ENCODE data around the gene RALBP1.

RALBP1 gene

GRCh38 chr18:9520666-9521065 lies 45.4 kb downstream of the RALBP1 start:
- Histone ChIP-seq H3K79me2 (ENCODE audit: insufficient read depth, low read length) (peaks cover 11% of the 10 kb centered on the region), H3K9me2 (replicated peaks; ENCODE audit: low read depth, low read length) (no peaks in the 10 kb centered on the region), H3K4me3 (ENCODE audit: low read length, poor library complexity, severe bottlenecking) (no peak overlapping the region), H3K4me2 (ENCODE audit: low read depth, low read length, poor library complexity, severe bottlenecking) (no peak overlapping the region), H3K27me3 (ENCODE audit: insufficient read depth, low read length, poor library complexity, severe bottlenecking) (no peaks in the 10 kb centered on the region), H3K36me3 (ENCODE audit: insufficient read depth, low read length) (peaks cover 67% of the 10 kb centered on the region), H3K9me3 (ENCODE audit: insufficient read depth, low read depth, low read length) (no peaks in the 10 kb centered on the region), H3K4me1 (ENCODE audit: insufficient read depth, low read length, poor library complexity, severe bottlenecking) (no peaks in the 10 kb centered on the region), H3K9ac (ENCODE audit: low read depth, low read length, poor library complexity, severe bottlenecking) (no peak overlapping the region), H4K20me1 (ENCODE audit: insufficient read depth, low read length, poor library complexity, severe bottlenecking) (peaks cover 3% of the 10 kb centered on the region), H3F3A (ENCODE audit: low read depth) (no peaks in the 10 kb centered on the region), H2AFZ (ENCODE audit: low read length) (no peak overlapping the region)
- TF ChIP-seq EZH2phosphoT487 (IDR thresholded peaks at IDR 0.05; ENCODE audit: borderline replicate concordance) (no peak), CTCF (conservative IDR thresholded peaks at IDR 0.05; ENCODE audit: low read length) (no peak)

DNA sequence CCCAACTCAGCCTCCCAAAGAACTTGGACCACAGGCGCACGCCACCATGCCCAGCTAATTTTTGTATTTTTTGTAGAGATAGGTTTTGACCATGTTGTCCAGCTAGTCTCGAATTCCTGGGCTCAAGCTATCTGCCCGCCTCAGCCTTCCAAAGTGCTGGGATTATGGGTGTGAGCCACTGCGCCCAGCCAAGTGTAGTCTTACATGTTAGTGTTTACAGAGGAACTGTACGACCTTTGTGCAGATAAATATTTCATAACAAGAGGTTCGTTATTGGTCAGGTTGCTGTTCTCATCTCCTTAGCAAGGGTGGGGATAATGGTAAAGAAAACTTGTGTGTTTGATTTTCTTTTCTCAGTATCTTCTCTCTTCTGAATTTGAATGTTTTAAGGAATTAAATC lies 46.5 kb downstream of the RALBP1 start:
- TF ChIP-seq CTCF (conservative IDR thresholded peaks at IDR 0.05; ENCODE audit: low read length) (no peak), EZH2phosphoT487 (IDR thresholded peaks at IDR 0.05; ENCODE audit: borderline replicate concordance) (no peak)
- Histone ChIP-seq H3F3A (ENCODE audit: low read depth) (no peaks in the 10 kb centered on the region), H3K9ac (ENCODE audit: low read depth, low read length, poor library complexity, severe bottlenecking) (no peak overlapping the region), H3K9me2 (replicated peaks; ENCODE audit: low read depth, low read length) (no peaks in the 10 kb centered on the region), H3K4me1 (ENCODE audit: insufficient read depth, low read length, poor library complexity, severe bottlenecking) (no peaks in the 10 kb centered on the region), H2AFZ (ENCODE audit: low read length) (no peak overlapping the region), H4K20me1 (ENCODE audit: insufficient read depth, low read length, poor library complexity, severe bottlenecking) (peaks cover under 1% of the 10 kb centered on the region), H3K4me2 (ENCODE audit: low read depth, low read length, poor library complexity, severe bottlenecking) (no peak overlapping the region), H3K79me2 (ENCODE audit: insufficient read depth, low read length) (peaks cover 11% of the 10 kb centered on the region; the same call in 1 of the 2 replicates), H3K27me3 (ENCODE audit: insufficient read depth, low read length, poor library complexity, severe bottlenecking) (no peaks in the 10 kb centered on the region), H3K36me3 (ENCODE audit: insufficient read depth, low read length) (peaks cover 72% of the 10 kb centered on the region), H3K9me3 (ENCODE audit: insufficient read depth, low read depth, low read length) (no peaks in the 10 kb centered on the region), H3K4me3 (ENCODE audit: low read length, poor library complexity, severe bottlenecking) (no peak overlapping the region)

GRCh38 chr18:9522952-9523351 lies 47.6 kb downstream of the RALBP1 start:
- no peak overlapping the region for H3K4me2 ChIP-seq (ENCODE audit: low read depth, low read length, poor library complexity, severe bottlenecking)
- H3K9me3 ChIP-seq (ENCODE audit: insufficient read depth, low read depth, low read length), result no peaks in the 10 kb centered on the region
- H3F3A ChIP-seq (ENCODE audit: low read depth), result no peaks in the 10 kb centered on the region
- no peaks in the 10 kb centered on the region for H4K20me1 ChIP-seq (ENCODE audit: insufficient read depth, low read length, poor library complexity, severe bottlenecking)
- H2AFZ ChIP-seq (ENCODE audit: low read length), result no peak overlapping the region
- H3K27me3 ChIP-seq (ENCODE audit: insufficient read depth, low read length, poor library complexity, severe bottlenecking), result no peaks in the 10 kb centered on the region
- no peak overlapping the region for H3K9ac ChIP-seq (ENCODE audit: low read depth, low read length, poor library complexity, severe bottlenecking)
- TF ChIP-seq CTCF (conservative IDR thresholded peaks at IDR 0.05; ENCODE audit: low read length) (no peak), EZH2phosphoT487 (IDR thresholded peaks at IDR 0.05; ENCODE audit: borderline replicate concordance) (no peak)
- no peak overlapping the region for H3K4me3 ChIP-seq (ENCODE audit: low read length, poor library complexity, severe bottlenecking)
- peaks cover 9% of the 10 kb centered on the region; the same call in 1 of the 2 replicates for H3K79me2 ChIP-seq (ENCODE audit: insufficient read depth, low read length)
- H3K9me2 ChIP-seq (replicated peaks; ENCODE audit: low read depth, low read length), result no peaks in the 10 kb centered on the region
- no peaks in the 10 kb centered on the region for H3K4me1 ChIP-seq (ENCODE audit: insufficient read depth, low read length, poor library complexity, severe bottlenecking)
- H3K36me3 ChIP-seq (ENCODE audit: insufficient read depth, low read length), result peaks cover 78% of the 10 kb centered on the region

Measured in Loucy (cell line).